WTC11 (cell line): Measurements from ENCODE around the gene SGMS1. TPM values are rescaled to one million over a fixed set of nuclear protein-coding genes. Genes with fewer than 3 reads are reported as not detected.
A peak's percentile ranks its signal among the peaks of the same experiment; 100 is the strongest.

Experiments used
- ELF4 ChIP-seq: sonication (generic); formaldehyde crosslinking; IDR thresholded peaks from 2 replicates; pipeline ENCODE4 v1.8.1; 2022; ENCODE audit warnings: low read depth, mild to moderate bottlenecking, moderate library complexity, missing genetic modification reagents
- EMX1 ChIP-seq: fragments of 250-450 bp; sonication (Bioruptor Pico); IDR thresholded peaks from 2 replicates; pipeline ENCODE4 v1.8.0; 2021; ENCODE audit warnings: mild to moderate bottlenecking
- FOXJ3 ChIP-seq: sonication (generic); formaldehyde crosslinking; IDR thresholded peaks from 2 replicates; pipeline ENCODE4 v1.9.0; 2021; ENCODE audit warnings: missing genetic modification reagents, mild to moderate bottlenecking, borderline replicate concordance
- HMGA2 ChIP-seq: fragments of 250-450 bp; sonication (Bioruptor Pico); IDR thresholded peaks from 2 replicates; pipeline ENCODE4 v1.4.0; 2021; ENCODE audit warnings: mild to moderate bottlenecking, moderate library complexity
- IRF2 ChIP-seq: sonication (generic); formaldehyde crosslinking; IDR thresholded peaks from 2 replicates; pipeline ENCODE4 v1.8.0; 2022; ENCODE audit warnings: low read depth, missing genetic modification reagents, borderline replicate concordance
- KAT7 ChIP-seq: sonication (generic); formaldehyde crosslinking; IDR thresholded peaks from 2 replicates; pipeline ENCODE4 v1.8.1; 2023; ENCODE audit warnings: missing genetic modification reagents, mild to moderate bottlenecking, borderline replicate concordance
- MXD4 ChIP-seq: fragments of 250-450 bp; sonication (Bioruptor Pico); IDR thresholded peaks from 2 replicates; pipeline ENCODE4 v1.8.0; 2021; ENCODE audit warnings: mild to moderate bottlenecking, moderate library complexity, borderline replicate concordance
- NFE2L1 ChIP-seq: sonication (generic); formaldehyde crosslinking; IDR thresholded peaks from 2 replicates; pipeline ENCODE4 v1.8.1; 2023; ENCODE audit warnings: missing genetic modification reagents
- NR3C1 ChIP-seq: sonication (generic); formaldehyde crosslinking; conservative IDR thresholded peaks from 2 replicates; pipeline ENCODE4 v1.8.1; 2023; ENCODE audit warnings: low read depth, mild to moderate bottlenecking, missing genetic modification reagents
- OVOL2 ChIP-seq: fragments of 250-450 bp; sonication (Bioruptor Pico); IDR thresholded peaks from 2 replicates; pipeline ENCODE4 v1.9.0; 2021; ENCODE audit warnings: mild to moderate bottlenecking, borderline replicate concordance
- RELA ChIP-seq: sonication (generic); formaldehyde crosslinking; IDR thresholded peaks from 2 replicates; pipeline ENCODE4 v1.8.1; 2022; ENCODE audit warnings: missing genetic modification reagents, mild to moderate bottlenecking, borderline replicate concordance
- SMAD4 ChIP-seq: sonication (generic); formaldehyde crosslinking; IDR thresholded peaks from 2 replicates; pipeline ENCODE4 v1.8.0; 2022; ENCODE audit warnings: mild to moderate bottlenecking, missing genetic modification reagents
- TEAD4 ChIP-seq: sonication (generic); formaldehyde crosslinking; IDR thresholded peaks from 2 replicates; pipeline ENCODE4 v1.8.0; 2022; ENCODE audit warnings: mild to moderate bottlenecking, missing genetic modification reagents
- ZNF263 ChIP-seq: sonication (generic); formaldehyde crosslinking; IDR thresholded peaks from 2 replicates; pipeline ENCODE4 v1.8.1; 2022; ENCODE audit warnings: low read depth, mild to moderate bottlenecking, moderate library complexity, missing genetic modification reagents
- ZNF396 ChIP-seq: fragments of 250-450 bp; sonication (Bioruptor Pico); IDR thresholded peaks from 2 replicates; pipeline ENCODE4 v1.8.0; 2021; ENCODE audit warnings: mild to moderate bottlenecking, moderate library complexity, borderline replicate concordance
- ZNF671 ChIP-seq: fragments of 250-450 bp; sonication (Bioruptor Pico); IDR thresholded peaks from 2 replicates; pipeline ENCODE4 v1.8.0; 2021; ENCODE audit warnings: mild to moderate bottlenecking
- total RNA-seq: library from RNA; stranded (reverse); gene quantifications from 3 replicates; pipeline ENCODE4 v1.2.3, GENCODE V29; 2021
- TF ChIP-seq, protein P1 (sequence below): sonication (generic); formaldehyde crosslinking; IDR thresholded peaks from 2 replicates; pipeline ENCODE4 v1.8.0; 2022; ENCODE audit warnings: mild to moderate bottlenecking, missing genetic modification reagents
- TF ChIP-seq, protein P2 (sequence below): sonication (generic); formaldehyde crosslinking; IDR thresholded peaks from 2 replicates; pipeline ENCODE4 v1.8.0; 2023; ENCODE audit warnings: missing genetic modification reagents
- TF ChIP-seq, protein P3 (sequence below): sonication (generic); formaldehyde crosslinking; IDR thresholded peaks from 2 replicates; pipeline ENCODE4 v1.8.0; 2023; ENCODE audit warnings: mild to moderate bottlenecking, missing genetic modification reagents
- TF ChIP-seq, protein P4 (sequence below): sonication (generic); formaldehyde crosslinking; IDR thresholded peaks from 2 replicates; pipeline ENCODE4 v1.8.1; 2022; ENCODE audit warnings: low read depth, mild to moderate bottlenecking, moderate library complexity, missing genetic modification reagents, borderline replicate concordance
- TF ChIP-seq, protein P5 (sequence below): sonication (generic); formaldehyde crosslinking; IDR thresholded peaks from 2 replicates; pipeline ENCODE4 v1.8.0; 2022; ENCODE audit warnings: mild to moderate bottlenecking, missing genetic modification reagents
- TF ChIP-seq, protein P6 (sequence below): fragments of 250-450 bp; sonication (Bioruptor Pico); IDR thresholded peaks from 2 replicates; pipeline ENCODE4 v1.9.0; 2021; ENCODE audit warnings: mild to moderate bottlenecking
- TF ChIP-seq, protein P7 (sequence below): sonication (generic); formaldehyde crosslinking; IDR thresholded peaks from 2 replicates; pipeline ENCODE4 v1.8.1; 2022; ENCODE audit warnings: low read depth, missing genetic modification reagents, borderline replicate concordance
- TF ChIP-seq, protein P8 (sequence below): fragments of 250-450 bp; sonication (Bioruptor Pico); IDR thresholded peaks from 2 replicates; pipeline ENCODE4 v1.9.0; 2021; ENCODE audit warnings: mild to moderate bottlenecking
- TF ChIP-seq, protein P9 (sequence below): sonication (generic); formaldehyde crosslinking; IDR thresholded peaks from 2 replicates; pipeline ENCODE4 v1.8.0; 2022; ENCODE audit warnings: mild to moderate bottlenecking, missing genetic modification reagents
- TF ChIP-seq, protein P10 (sequence below): fragments of 250-450 bp; sonication (Bioruptor Pico); IDR thresholded peaks from 2 replicates; pipeline ENCODE4 v2.1.2; 2022; ENCODE audit warnings: mild to moderate bottlenecking, moderate library complexity

Gene SGMS1
- total RNA-seq, 1 experiment from 2014 or later, result 13.2 TPM

DNA sequence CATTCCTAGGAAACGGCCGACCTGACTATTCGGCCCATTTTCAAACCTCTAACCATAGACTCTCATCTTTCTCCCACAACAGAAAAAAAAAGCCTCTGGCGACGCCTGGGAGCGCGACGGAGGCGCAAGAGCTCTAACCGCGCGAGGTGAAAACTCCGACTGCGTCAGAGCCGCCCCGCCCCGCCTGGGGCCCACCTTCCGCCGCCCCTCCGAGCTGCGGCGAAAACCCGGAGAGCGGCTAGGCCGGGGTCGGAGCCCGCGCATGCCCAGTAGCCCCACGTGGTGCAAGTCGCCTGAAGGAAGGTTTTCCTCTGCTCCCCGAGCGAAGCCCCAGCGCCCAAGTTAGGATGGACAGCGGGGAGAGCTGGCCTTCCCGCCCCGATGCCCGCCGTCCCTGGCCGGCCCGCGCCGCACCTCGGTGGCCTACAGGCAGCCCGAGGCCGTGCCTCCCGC is 683 bp upstream of the SGMS1 start (continued):
- TF ChIP-seq, protein P1, sequence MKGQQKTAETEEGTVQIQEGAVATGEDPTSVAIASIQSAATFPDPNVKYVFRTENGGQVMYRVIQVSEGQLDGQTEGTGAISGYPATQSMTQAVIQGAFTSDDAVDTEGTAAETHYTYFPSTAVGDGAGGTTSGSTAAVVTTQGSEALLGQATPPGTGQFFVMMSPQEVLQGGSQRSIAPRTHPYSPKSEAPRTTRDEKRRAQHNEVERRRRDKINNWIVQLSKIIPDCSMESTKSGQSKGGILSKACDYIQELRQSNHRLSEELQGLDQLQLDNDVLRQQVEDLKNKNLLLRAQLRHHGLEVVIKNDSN (CRISPR knock-in tag), result no peak
- TF ChIP-seq NFE2L1 (CRISPR knock-in tag) (no peak; the same call in 1 of the 2 replicates), IRF2 (CRISPR knock-in tag) (no peak), RELA (no peak), KAT7 (CRISPR knock-in tag) (no peak), SMAD4 (CRISPR knock-in tag) (no peak), FOXJ3 (CRISPR knock-in tag) (no peak), ZNF396 (no peak), ZNF263 (CRISPR knock-in tag) (0 out of 2 replicates have a peak, but pooled peaks have one; percentile 28), NR3C1 (CRISPR knock-in tag) (no peak), ELF4 (CRISPR knock-in tag) (peak; percentile 82; the same call in 1 of the 2 replicates), TEAD4 (no peak), HMGA2 (no peak), OVOL2 (CRISPR knock-in tag) (no peak), MXD4 (CRISPR knock-in tag) (no peak), ZNF671 (CRISPR knock-in tag) (no peak), EMX1 (CRISPR knock-in tag) (no peak)
- TF ChIP-seq, protein P2, sequence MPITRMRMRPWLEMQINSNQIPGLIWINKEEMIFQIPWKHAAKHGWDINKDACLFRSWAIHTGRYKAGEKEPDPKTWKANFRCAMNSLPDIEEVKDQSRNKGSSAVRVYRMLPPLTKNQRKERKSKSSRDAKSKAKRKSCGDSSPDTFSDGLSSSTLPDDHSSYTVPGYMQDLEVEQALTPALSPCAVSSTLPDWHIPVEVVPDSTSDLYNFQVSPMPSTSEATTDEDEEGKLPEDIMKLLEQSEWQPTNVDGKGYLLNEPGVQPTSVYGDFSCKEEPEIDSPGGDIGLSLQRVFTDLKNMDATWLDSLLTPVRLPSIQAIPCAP (CRISPR knock-in tag), result peak; percentile 78; the same call in 1 of the 2 replicates
- TF ChIP-seq, protein P3, sequence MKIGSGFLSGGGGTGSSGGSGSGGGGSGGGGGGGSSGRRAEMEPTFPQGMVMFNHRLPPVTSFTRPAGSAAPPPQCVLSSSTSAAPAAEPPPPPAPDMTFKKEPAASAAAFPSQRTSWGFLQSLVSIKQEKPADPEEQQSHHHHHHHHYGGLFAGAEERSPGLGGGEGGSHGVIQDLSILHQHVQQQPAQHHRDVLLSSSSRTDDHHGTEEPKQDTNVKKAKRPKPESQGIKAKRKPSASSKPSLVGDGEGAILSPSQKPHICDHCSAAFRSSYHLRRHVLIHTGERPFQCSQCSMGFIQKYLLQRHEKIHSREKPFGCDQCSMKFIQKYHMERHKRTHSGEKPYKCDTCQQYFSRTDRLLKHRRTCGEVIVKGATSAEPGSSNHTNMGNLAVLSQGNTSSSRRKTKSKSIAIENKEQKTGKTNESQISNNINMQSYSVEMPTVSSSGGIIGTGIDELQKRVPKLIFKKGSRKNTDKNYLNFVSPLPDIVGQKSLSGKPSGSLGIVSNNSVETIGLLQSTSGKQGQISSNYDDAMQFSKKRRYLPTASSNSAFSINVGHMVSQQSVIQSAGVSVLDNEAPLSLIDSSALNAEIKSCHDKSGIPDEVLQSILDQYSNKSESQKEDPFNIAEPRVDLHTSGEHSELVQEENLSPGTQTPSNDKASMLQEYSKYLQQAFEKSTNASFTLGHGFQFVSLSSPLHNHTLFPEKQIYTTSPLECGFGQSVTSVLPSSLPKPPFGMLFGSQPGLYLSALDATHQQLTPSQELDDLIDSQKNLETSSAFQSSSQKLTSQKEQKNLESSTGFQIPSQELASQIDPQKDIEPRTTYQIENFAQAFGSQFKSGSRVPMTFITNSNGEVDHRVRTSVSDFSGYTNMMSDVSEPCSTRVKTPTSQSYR, result no peak
- TF ChIP-seq, protein P4, sequence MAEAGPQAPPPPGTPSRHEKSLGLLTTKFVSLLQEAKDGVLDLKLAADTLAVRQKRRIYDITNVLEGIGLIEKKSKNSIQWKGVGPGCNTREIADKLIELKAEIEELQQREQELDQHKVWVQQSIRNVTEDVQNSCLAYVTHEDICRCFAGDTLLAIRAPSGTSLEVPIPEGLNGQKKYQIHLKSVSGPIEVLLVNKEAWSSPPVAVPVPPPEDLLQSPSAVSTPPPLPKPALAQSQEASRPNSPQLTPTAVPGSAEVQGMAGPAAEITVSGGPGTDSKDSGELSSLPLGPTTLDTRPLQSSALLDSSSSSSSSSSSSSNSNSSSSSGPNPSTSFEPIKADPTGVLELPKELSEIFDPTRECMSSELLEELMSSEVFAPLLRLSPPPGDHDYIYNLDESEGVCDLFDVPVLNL (CRISPR knock-in tag), result no peak
- TF ChIP-seq, protein P5, sequence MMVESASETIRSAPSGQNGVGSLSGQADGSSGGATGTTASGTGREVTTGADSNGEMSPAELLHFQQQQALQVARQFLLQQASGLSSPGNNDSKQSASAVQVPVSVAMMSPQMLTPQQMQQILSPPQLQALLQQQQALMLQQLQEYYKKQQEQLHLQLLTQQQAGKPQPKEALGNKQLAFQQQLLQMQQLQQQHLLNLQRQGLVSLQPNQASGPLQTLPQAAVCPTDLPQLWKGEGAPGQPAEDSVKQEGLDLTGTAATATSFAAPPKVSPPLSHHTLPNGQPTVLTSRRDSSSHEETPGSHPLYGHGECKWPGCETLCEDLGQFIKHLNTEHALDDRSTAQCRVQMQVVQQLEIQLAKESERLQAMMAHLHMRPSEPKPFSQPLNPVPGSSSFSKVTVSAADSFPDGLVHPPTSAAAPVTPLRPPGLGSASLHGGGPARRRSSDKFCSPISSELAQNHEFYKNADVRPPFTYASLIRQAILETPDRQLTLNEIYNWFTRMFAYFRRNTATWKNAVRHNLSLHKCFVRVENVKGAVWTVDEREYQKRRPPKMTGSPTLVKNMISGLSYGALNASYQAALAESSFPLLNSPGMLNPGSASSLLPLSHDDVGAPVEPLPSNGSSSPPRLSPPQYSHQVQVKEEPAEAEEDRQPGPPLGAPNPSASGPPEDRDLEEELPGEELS, result peak; percentile 76
- TF ChIP-seq, protein P6, sequence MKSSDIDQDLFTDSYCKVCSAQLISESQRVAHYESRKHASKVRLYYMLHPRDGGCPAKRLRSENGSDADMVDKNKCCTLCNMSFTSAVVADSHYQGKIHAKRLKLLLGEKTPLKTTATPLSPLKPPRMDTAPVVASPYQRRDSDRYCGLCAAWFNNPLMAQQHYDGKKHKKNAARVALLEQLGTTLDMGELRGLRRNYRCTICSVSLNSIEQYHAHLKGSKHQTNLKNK (CRISPR knock-in tag), result no peak
- TF ChIP-seq, protein P7, sequence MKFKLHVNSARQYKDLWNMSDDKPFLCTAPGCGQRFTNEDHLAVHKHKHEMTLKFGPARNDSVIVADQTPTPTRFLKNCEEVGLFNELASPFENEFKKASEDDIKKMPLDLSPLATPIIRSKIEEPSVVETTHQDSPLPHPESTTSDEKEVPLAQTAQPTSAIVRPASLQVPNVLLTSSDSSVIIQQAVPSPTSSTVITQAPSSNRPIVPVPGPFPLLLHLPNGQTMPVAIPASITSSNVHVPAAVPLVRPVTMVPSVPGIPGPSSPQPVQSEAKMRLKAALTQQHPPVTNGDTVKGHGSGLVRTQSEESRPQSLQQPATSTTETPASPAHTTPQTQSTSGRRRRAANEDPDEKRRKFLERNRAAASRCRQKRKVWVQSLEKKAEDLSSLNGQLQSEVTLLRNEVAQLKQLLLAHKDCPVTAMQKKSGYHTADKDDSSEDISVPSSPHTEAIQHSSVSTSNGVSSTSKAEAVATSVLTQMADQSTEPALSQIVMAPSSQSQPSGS, result no peak
- TF ChIP-seq, protein P8, sequence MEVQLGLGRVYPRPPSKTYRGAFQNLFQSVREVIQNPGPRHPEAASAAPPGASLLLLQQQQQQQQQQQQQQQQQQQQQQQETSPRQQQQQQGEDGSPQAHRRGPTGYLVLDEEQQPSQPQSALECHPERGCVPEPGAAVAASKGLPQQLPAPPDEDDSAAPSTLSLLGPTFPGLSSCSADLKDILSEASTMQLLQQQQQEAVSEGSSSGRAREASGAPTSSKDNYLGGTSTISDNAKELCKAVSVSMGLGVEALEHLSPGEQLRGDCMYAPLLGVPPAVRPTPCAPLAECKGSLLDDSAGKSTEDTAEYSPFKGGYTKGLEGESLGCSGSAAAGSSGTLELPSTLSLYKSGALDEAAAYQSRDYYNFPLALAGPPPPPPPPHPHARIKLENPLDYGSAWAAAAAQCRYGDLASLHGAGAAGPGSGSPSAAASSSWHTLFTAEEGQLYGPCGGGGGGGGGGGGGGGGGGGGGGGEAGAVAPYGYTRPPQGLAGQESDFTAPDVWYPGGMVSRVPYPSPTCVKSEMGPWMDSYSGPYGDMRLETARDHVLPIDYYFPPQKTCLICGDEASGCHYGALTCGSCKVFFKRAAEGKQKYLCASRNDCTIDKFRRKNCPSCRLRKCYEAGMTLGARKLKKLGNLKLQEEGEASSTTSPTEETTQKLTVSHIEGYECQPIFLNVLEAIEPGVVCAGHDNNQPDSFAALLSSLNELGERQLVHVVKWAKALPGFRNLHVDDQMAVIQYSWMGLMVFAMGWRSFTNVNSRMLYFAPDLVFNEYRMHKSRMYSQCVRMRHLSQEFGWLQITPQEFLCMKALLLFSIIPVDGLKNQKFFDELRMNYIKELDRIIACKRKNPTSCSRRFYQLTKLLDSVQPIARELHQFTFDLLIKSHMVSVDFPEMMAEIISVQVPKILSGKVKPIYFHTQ (CRISPR knock-in tag), result no peak
- TF ChIP-seq, protein P9, sequence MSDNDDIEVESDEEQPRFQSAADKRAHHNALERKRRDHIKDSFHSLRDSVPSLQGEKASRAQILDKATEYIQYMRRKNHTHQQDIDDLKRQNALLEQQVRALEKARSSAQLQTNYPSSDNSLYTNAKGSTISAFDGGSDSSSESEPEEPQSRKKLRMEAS (CRISPR knock-in tag), result peak; percentile 92; the same call in 1 of the 2 replicates
- TF ChIP-seq, protein P10, sequence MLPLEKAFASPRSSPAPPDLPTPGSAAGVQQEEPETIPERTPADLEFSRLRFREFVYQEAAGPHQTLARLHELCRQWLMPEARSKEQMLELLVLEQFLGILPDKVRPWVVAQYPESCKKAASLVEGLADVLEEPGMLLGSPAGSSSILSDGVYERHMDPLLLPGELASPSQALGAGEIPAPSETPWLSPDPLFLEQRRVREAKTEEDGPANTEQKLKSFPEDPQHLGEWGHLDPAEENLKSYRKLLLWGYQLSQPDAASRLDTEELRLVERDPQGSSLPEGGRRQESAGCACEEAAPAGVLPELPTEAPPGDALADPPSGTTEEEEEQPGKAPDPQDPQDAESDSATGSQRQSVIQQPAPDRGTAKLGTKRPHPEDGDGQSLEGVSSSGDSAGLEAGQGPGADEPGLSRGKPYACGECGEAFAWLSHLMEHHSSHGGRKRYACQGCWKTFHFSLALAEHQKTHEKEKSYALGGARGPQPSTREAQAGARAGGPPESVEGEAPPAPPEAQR (CRISPR knock-in tag), result no peak
